Measurements from ENCODE around the gene FGF1.

The FGF1 gene

GRCh38 chr5:142680605-142681259 lies 5.2 kb downstream of the FGF1 start:
- H3K27me3 ChIP-seq (ENCODE audit: insufficient read depth, low read length): no peaks in the 10 kb centered on the region
- H3K4me1 ChIP-seq (ENCODE audit: insufficient read depth, low read length, severe bottlenecking): no peaks in the 10 kb centered on the region
- H3K79me2 ChIP-seq (ENCODE audit: insufficient read depth, low read length): no peaks in the 10 kb centered on the region
- H3K36me3 ChIP-seq (ENCODE audit: insufficient read depth, low read length): no peaks in the 10 kb centered on the region
- H3F3A ChIP-seq (ENCODE audit: insufficient read depth, low read length): no peaks in the 10 kb centered on the region
- TF ChIP-seq EZH2 (IDR thresholded peaks at IDR 0.05; ENCODE audit: borderline replicate concordance, low read length): no peak
- no peak for TF ChIP-seq CTCF (IDR thresholded peaks at IDR 0.05; ENCODE audit: low read length)
- H2AFZ ChIP-seq (ENCODE audit: low read length): no peak overlapping the region
- no peaks in the 10 kb centered on the region for H3K9me3 ChIP-seq (ENCODE audit: low read length)
- no peak overlapping the region for H3K9ac ChIP-seq (ENCODE audit: low read length)
- no peak overlapping the region for H3K27ac ChIP-seq (ENCODE audit: low read depth, low read length, poor library complexity, severe bottlenecking)
- H3K4me3 ChIP-seq (ENCODE audit: low read depth, low read length, poor library complexity, severe bottlenecking): no peak overlapping the region
- H4K20me1 ChIP-seq (ENCODE audit: insufficient read depth, low read length): no peaks in the 10 kb centered on the region
- no peaks in the 10 kb centered on the region for H3K9me2 ChIP-seq (ENCODE audit: low read depth, low read length)
- no peak overlapping the region for H3K4me2 ChIP-seq (ENCODE audit: low read length)

GRCh38 chr5:142679744-142680143 lies 6.1 kb downstream of the FGF1 start:
- H3K4me3 ChIP-seq (ENCODE audit: low read depth, low read length, poor library complexity, severe bottlenecking): no peak overlapping the region
- H3K4me2 ChIP-seq (ENCODE audit: low read length): no peak overlapping the region
- H3K4me1 ChIP-seq (ENCODE audit: insufficient read depth, low read length, severe bottlenecking): no peaks in the 10 kb centered on the region
- H4K20me1 ChIP-seq (ENCODE audit: insufficient read depth, low read length): no peaks in the 10 kb centered on the region
- H2AFZ ChIP-seq (ENCODE audit: low read length): no peak overlapping the region
- no peak overlapping the region for H3K9ac ChIP-seq (ENCODE audit: low read length)
- H3K9me3 ChIP-seq (ENCODE audit: low read length): no peaks in the 10 kb centered on the region
- H3K27me3 ChIP-seq (ENCODE audit: insufficient read depth, low read length): no peaks in the 10 kb centered on the region
- no peak overlapping the region for H3K27ac ChIP-seq (ENCODE audit: low read depth, low read length, poor library complexity, severe bottlenecking)
- H3F3A ChIP-seq (ENCODE audit: insufficient read depth, low read length): no peaks in the 10 kb centered on the region
- H3K36me3 ChIP-seq (ENCODE audit: insufficient read depth, low read length): no peaks in the 10 kb centered on the region
- no peaks in the 10 kb centered on the region for H3K79me2 ChIP-seq (ENCODE audit: insufficient read depth, low read length)
- H3K9me2 ChIP-seq (ENCODE audit: low read depth, low read length): no peaks in the 10 kb centered on the region
- TF ChIP-seq CTCF (IDR thresholded peaks at IDR 0.05; ENCODE audit: low read length) (no peak), EZH2 (IDR thresholded peaks at IDR 0.05; ENCODE audit: borderline replicate concordance, low read length) (no peak)

GRCh38 chr5:142678529-142678928 lies 7.4 kb downstream of the FGF1 start:
- H3K9me2 ChIP-seq (ENCODE audit: low read depth, low read length): no peaks in the 10 kb centered on the region
- no peaks in the 10 kb centered on the region for H3F3A ChIP-seq (ENCODE audit: insufficient read depth, low read length)
- H3K4me1 ChIP-seq (ENCODE audit: insufficient read depth, low read length, severe bottlenecking): no peaks in the 10 kb centered on the region
- H3K27me3 ChIP-seq (ENCODE audit: insufficient read depth, low read length): no peaks in the 10 kb centered on the region
- H3K9me3 ChIP-seq (ENCODE audit: low read length): no peaks in the 10 kb centered on the region
- no peak overlapping the region for H2AFZ ChIP-seq (ENCODE audit: low read length)
- H4K20me1 ChIP-seq (ENCODE audit: insufficient read depth, low read length): no peaks in the 10 kb centered on the region
- no peak overlapping the region for H3K4me2 ChIP-seq (ENCODE audit: low read length)
- H3K9ac ChIP-seq (ENCODE audit: low read length): no peak overlapping the region
- H3K4me3 ChIP-seq (ENCODE audit: low read depth, low read length, poor library complexity, severe bottlenecking): no peak overlapping the region
- no peaks in the 10 kb centered on the region for H3K36me3 ChIP-seq (ENCODE audit: insufficient read depth, low read length)
- H3K79me2 ChIP-seq (ENCODE audit: insufficient read depth, low read length): no peaks in the 10 kb centered on the region
- TF ChIP-seq CTCF (IDR thresholded peaks at IDR 0.05; ENCODE audit: low read length) (no peak), EZH2 (IDR thresholded peaks at IDR 0.05; ENCODE audit: borderline replicate concordance, low read length) (no peak)
- no peak overlapping the region for H3K27ac ChIP-seq (ENCODE audit: low read depth, low read length, poor library complexity, severe bottlenecking)
